GM18868 (cell line): ENCODE measurements around the gene ACO1.

Source experiments
- ATAC-seq: cut with Tn5 transposase; IDR thresholded peaks from one replicate; pipeline ENCODE4 v1.9.1; 2021; ENCODE audit warnings: mild to moderate bottlenecking, moderate library complexity; ENCODE audit not compliant: unreplicated experiment

ACO1 gene

DNA sequence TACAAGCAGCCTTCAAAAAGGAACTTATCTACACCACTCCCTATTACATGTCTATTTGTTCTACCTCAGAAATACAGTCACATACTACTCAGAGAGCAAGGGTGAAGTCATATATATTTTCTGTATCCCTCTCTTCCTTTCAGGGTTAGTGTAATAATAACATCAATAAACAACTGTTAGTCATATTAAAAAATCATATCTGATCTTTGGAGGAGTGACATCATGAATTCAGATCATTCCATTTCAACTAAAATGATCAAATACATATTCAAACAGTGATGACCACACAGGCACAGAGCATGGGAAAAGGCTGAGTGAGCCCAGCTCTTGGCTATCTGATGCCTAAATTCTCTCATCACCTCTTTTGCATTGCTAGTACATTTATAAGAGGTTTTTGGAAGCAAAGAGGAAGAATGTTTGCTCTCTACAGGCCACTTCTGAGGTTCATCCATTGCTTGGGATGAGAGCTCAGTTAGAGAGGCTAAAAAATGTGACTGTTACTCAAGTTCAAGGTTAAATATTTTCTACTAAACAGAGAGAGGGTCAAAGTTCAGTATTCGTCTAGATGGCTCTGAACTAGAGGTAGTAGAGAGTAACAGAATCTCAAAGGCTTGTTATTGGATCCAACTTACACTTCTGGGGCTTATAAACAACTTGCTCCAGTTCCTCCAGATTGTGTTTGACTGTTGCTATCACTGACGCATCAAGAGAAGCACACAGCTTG is 102.6 kb downstream of the ACO1 start:
- no peak for ATAC-seq

DNA sequence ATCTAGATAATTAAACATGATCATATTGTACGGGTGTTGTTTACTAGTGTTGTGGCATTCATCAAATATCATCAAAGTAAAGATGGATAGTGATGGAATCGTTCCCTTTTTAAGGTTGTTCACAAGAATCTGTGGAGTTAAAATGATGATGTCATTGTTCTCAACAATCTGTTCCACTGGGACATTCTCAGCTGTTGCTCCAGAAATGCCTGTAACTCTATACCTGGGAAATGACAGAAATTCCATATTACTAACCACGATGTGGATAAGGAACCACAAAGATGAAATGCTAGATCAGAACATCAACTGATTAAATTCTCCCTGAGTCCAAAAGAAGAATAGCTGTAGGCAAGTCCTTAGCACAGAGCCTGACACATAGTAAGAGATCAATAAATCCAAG is 103.5 kb downstream of the ACO1 start:
- ATAC-seq, result no peak

DNA sequence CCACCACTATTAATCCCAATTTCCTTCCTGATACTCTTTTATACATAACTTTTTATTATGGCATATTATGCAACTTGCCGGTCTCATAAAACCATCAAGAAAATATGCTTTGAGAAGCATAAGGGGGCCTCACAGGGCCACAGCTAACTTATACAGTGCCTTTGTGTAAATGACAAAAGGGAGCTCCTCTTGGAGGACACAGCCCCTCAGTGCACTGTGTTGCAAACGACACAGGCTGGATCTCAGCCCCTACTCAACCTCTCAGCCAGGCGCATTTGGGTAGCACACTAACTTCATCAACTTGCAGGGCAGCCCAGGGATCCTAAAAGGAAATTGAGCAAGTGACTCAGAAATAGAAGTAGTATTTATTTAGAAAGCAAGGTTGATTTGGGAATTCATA is 106.2 kb downstream of the ACO1 start:
- ATAC-seq, result no peak

DNA sequence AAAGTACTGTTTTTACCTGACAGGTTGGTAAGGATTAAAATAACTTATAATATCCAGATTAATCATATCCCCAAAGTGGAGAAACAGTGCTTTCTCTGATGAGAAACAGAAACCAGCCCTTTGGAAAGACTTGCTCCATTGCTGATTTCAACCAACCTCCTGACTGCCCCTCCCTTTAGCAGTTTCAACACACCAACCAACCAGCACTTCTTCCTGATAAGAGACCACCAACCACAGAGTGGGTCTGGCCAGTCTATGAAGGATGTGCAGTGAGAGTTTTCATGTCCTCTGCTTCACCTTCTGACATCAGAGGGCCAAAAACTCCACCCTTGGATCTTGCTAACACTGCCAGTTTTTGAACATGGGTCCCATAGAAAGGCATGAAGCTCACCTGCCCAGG is 113.5 kb downstream of the ACO1 start:
- no peak for ATAC-seq

DNA sequence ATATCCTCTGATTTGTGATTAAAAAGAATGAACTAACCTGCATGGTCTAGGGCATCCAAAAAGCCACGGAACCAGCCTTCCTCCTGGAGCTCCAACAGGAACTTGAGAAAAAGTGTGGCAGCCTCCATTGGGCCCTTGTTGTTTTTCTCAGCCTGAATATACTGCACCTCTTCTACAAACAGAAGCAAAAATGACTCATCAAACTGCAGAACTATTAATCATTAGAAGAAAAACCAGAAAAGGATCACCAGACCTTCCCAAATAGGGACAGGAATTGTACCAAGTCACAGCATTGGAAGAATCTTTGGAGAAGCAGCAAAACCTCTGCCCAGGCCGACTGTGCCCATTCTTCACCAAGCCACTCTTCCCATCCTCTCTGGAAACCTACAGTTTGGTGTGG is 116.3 kb downstream of the ACO1 start:
- no peak for ATAC-seq

DNA sequence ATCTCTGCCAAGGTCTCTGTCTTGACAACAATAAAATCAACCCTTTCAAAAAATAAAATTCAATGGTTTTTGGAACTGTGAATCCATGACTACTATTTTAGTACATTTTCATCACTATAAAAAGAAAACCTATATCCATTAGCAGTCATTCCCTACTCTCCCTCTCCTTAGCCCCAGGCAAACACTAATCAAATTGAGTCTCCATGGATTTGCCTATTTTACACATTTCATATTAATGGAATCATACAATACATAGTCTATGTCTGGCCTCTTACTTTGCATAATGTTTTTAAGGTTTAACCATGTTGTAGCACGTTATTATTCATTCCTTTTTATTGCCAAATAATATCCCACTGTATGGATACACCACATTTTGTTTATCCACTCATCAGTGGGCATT is 117.4 kb downstream of the ACO1 start:
- ATAC-seq, result no peak

DNA sequence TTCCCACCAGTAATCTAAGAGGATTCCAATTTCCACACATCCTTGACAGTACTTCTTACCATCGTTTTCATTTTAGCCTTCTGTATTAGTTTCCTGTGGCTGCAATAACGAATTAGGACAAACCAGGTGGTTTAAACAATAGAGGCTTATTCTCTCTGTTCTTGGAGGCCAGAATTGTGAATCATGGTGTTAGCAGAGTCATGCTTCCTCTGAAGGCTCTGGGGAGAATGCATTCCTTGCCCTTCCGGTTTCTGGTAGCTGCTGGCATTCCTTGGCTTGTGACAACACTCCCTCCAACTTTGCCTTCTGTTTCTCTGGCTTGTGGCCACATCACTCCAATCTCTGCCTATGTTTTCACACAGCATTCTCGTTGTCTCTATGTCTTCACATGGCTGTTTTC is 118.0 kb downstream of the ACO1 start:
- ATAC-seq, result no peak

DNA sequence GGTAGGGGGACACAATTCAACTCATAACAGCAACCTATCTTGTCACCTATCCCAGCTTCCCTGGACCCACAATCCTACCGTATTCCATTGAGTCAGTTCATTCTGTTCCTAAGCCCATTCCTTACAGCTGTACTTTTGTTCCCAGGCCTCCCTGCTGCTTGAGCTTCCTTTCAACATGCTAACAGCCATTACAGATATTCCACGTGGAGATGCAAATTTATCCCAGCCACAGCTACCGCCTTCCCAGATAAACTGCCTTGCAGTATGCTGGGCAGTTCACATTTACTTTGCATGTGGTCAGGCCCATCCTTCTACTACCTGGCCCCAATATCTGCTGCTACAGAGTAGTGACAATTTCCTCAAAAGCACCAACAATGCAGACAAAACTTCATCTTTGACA is 118.6 kb downstream of the ACO1 start:
- no peak for ATAC-seq
